Epithelial cell of esophagus (primary cell): ENCODE measurements around the gene KCNK4.
A peak's percentile ranks its signal among the peaks of the same experiment; 100 is the strongest.
"Not testable (repeated sequence)": the region's sequence is repeated elsewhere in the genome, so short reads cannot be mapped to it uniquely, and the experiment has no call there.

Source experiments
- DNase-seq: peaks from one replicate; pipeline ENCODE4 v3.0.0; 2010; ENCODE audit warnings: low read depth
- H3K4me3 ChIP-seq: 2 replicates; pipeline ENCODE4 v1.5.1; 2011; ENCODE audit warnings: mild to moderate bottlenecking, low read length, control low read depth
- CTCF ChIP-seq: IDR thresholded peaks from 2 replicates; pipeline ENCODE4 v1.5.1; 2011; ENCODE audit warnings: low read depth, mild to moderate bottlenecking, low read length, control low read depth, inconsistent platforms; ENCODE audit not compliant: insufficient read depth; ENCODE audit errors: missing control alignments

The KCNK4 gene

DNA sequence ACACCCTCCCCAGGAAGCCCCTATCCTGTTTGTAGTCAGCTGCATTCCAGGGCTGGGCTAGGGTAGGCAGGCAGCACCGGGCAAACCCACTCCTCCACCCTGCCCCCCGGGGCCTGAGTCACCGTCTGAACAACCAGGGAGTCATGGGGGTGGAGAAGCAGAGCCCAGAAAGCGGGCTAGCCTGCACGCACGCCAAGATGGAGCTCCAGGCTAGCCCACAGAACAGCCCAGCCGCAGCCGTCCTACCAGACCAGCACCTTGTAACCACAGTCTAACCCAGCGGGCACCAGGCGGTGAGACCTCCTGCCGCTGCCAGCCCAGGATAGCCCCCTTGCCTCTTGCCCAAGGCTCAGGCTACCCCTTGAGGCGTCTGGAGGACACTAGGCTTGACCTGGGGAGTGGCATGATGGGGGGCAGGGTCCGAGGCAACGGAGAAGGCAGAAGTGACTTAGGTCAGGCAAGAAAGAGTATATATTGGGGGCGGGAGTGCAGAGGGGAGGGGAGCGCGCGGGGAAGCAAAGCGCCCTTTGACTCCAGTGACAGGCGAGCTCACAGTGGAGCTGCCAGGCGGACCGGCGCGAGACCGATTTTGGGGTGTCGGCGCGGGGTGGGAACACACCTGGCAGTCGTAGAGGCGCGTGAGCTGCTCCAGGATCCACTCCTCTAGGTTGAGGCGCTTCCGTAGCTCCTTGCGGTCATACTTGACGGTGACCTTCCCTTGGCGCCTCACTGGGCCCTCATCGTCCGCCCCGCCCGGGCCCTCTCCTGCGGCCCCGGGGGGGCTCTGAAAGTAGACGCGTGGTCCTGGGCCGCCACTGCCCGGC lies 45.1 kb upstream of the KCNK4 start:
- peak overlapping the region; percentile 67 for H3K4me3 ChIP-seq
- TF ChIP-seq CTCF: no peak
- peak; percentile 99 for DNase-seq

- H3K4me3 ChIP-seq, DNase-seq: not testable (repeated sequence)
Measured at GRCh38 chr11:64246621-64246870, 44.6 kb upstream of the KCNK4 start.

DNA sequence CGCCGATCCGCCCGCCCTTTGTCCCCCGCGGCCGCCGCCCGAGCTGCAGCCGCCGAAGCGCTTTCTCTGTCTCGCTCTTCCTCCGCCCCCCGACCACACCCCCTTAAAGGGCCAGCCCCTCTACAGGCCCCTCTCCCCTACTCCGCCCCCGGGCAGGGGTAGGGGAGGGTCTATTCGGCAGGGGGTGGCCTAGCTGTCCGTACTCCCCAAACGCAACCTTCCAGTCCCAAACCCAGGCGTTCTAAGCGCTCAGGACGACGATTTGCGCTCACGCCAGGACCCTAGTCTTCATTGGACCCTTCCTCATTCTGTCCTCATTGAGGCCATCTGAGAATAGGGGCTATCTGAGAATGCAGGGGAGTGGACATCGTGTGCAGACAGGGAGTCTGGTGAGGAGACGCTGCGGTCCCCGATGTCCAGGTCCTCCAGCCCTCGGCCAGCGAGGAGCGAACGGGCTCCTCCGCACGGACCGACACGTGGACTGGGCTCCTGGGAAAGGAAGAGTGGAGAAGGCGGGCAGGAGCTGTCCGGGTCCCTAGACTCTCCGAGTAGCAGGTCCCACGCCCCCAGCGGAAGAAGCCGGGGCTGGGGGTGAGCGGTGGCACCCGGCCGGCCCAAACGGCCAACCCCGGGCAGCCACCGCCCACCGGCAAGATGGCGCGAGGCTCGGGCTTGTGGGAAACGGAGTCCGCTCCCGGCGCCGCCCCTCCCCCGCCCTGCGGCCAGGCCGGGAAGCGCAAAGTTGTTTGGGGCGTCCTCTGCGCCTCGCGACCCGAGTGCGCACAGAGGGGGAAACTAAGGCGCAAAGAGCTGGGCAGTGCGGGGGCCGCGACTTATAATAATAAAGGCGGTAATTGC lies 44.0 kb upstream of the KCNK4 start, which contains the start of gene PPP1R14B:
Gene PPP1R14B, minus strand, starts transcription at position 73 of the 858 bp plus-strand sequence. CDS start 270 bp downstream, outside the sequence.
- TF ChIP-seq CTCF: no peak
- H3K4me3 ChIP-seq: peak within 1 kb of the TSS; percentile 72
- peak; percentile 85 for DNase-seq

DNA sequence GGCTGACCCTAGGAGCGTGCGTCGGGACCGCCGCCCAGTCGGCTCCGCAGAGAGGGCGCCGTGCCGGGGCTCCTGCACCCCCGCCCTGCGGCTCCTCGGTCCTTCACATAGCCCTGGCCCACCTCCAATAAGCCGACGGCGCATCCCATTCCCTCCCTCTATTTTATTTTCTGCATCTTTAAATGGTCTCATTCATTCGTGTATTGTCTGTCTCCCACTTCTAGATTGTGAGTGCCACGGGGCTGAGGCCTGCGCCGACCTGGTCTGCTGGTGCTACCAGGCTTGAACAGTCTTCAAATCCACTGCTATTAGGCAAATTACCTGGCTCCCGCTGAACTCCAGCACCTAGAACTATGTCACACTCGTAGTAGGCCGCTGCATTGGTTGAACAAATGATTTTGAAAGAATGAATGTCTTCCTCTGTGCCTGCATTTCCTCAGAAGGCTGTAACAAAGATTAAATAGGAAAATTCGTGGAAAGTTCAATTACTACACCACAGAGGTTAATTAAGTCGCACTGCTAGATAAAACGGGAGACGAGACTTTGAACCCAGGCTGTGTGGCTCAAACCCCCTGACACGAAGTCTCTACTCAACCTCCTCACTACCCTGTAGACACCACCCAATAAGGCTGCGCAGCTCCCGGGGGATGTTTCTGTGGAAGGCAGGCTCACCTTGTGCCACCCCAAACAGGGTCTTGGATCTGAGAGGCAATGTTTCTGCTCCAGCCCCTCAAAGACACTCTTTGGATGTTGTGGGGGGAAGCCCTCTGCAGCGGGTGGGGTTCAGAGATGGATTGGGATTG lies 43.2 kb upstream of the KCNK4 start:
- peak overlapping the region; percentile 72 for H3K4me3 ChIP-seq
- TF ChIP-seq CTCF: peak; percentile 1
- no peak for DNase-seq

DNA sequence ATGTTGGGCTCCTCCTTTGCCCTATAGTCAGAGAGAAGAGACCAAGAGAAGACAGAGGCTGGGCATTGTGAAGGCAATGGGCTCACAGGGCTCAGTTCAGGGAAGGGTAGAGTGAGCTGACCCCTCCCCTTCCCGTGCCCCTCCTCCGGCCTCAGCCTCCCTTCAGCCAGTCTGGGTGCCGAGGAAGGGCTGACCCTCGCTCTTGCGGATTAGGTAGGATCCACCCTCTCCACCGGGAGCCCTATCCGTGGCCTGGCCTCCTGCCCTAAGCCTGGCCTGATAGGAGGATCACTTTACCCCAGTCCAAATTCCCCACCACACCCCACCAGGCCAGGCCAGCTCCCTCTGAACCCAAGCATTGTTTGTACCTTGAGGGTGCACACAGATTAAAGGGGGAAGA lies 42.5 kb upstream of the KCNK4 start:
- TF ChIP-seq CTCF: no peak
- DNase-seq: no peak
- no peak overlapping the region for H3K4me3 ChIP-seq

GRCh38 chr11:64249038-64249437 lies 42.1 kb upstream of the KCNK4 start:
- no peak for TF ChIP-seq CTCF
- H3K4me3 ChIP-seq: no peak overlapping the region
- no peak for DNase-seq
